ENCODE measurements around the gene SHC3.

The SHC3 gene

GRCh38 chr9:88976890-88977257 lies 201.7 kb downstream of the SHC3 start:
- no peak for DNase-seq

GRCh38 chr9:88975966-88976889 lies 202.4 kb downstream of the SHC3 start:
- no peak for DNase-seq

DNA sequence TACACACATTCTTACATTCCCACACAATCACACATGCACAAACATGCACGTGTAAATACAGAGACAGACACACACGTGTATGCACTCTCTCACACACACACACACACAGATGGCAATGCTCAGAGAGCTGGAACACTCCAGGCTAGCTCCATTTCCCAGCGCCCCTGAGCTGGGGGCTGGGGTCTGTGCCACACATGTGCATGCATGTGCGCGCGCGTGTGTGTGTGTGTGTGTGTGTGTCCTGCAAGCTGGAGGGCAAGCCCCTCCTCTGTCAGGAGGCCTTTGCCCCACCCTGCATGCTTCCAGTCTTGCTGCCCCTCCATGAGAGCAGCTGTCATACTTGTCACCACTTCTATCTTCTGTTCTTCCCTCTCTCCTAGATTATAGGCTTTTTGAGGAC lies 204.0 kb downstream of the SHC3 start:
- DNase-seq: peak; percentile 28

DNA sequence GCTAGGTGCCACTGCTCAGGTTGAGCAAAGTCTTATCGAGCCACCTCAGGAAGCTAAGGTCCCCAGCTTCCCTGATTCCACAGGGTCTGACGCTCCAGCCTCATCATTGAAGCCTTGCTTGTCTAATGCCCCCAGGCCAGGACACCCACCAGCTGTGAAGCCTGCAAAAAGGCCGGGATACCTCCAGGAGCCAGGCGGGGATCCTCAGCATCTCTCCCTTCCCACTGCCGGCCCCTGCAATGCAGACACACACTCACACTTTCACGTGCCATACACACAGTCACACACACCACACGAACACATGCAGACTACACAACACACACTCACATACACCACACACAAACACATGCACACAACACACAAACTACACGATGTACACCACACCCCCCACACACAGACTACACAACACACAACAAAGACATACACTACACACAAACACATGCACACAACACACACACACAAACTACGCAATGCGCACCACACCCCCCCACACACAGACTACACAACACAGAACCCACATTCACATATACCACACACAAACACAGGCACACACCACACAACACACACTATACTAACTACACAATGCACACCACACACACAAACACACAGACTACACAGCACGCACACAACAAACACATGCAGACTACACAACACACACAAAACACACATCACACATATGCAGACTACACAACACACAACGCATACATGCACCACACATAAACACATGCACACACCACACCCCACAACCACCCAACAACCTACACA lies 205.2 kb downstream of the SHC3 start:
- no peak for DNase-seq

- DNase-seq: peak; percentile 8
These were observed 206.2 kb downstream of the SHC3 start for GRCh38 chr9:88972401-88972800.

DNA sequence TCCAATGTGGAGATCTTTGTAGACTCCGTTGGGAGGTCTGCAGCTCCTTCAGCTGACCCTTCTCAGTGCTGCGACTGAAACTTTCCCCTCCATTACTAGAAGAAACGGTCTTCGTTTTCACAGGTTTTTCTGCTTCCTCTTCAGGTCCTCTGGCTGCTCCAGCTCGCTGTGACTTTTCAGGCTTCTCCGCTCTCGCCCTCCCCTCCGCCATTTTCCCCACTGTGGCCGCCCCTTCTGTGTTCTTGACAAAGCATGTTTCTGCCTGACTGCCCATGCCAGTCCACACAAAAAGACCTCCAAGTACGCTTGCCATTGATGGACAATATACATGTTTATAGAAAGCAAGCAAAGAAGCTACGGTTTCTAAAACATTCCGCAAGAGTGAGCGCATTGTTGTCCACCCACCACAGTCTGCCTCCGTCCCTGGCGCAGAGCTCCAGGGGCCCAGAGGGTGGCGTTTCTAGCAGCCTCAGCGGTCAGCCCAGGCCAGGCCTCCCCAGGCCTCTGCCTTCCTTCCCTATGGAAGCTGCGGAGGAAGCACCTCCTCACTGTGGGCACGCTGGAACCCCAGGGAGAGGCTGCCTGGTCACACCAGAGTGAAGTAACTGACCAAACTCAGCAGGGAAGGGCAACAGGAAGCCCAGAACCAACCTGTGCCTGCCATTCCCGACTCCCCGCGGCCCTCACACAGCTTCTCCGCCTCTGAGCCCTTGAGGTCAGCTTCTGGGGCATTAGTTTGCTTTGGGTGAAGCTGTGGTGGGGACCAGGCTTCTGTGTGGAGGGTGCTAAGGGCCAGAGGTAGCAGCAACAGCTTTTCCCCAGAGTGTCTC lies 207.3 kb downstream of the SHC3 start:
- DNase-seq: no peak

- no peak for DNase-seq
These were observed 208.8 kb downstream of the SHC3 start for GRCh38 chr9:88969646-88970373.

GRCh38 chr9:88968799-88969198 lies 209.8 kb downstream of the SHC3 start:
- no peak for DNase-seq

DNA sequence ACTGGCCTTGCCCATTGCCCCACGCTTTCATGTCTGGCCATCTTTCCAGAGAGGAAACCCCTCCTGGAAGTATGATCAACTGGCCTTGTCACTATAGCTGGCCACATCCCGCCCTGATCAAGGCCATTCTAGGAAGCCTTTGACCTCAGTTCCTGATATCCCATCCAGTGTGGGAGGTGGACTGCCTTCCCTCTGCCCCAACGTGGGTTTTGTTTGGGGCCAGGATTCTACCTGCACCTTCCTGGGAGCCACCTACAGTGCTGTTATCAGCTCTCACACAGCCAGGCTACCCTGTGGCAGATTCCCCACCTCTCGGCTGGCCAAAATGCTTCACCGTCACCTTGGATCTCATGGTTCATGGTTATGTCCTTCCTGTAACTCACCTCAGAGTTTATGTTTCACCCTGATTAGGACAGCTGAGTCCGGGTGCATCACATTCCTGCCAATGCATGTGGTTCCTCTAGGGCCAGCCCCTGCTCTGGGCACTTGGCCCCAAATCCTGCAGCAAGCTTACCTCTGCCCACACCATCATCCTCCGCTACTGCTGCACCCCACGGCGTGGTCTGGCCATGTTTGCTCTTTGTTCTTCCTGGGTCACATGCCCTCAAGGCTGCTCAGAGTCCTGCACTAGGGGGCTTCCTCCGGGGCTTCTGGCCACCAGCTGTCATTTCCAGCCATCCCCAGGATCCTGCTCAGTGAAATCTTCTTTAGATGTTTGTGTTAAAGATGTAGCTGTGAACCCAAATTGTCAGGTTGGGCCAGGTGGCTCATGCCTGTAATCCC lies 211.5 kb downstream of the SHC3 start:
- DNase-seq: no peak

DNA sequence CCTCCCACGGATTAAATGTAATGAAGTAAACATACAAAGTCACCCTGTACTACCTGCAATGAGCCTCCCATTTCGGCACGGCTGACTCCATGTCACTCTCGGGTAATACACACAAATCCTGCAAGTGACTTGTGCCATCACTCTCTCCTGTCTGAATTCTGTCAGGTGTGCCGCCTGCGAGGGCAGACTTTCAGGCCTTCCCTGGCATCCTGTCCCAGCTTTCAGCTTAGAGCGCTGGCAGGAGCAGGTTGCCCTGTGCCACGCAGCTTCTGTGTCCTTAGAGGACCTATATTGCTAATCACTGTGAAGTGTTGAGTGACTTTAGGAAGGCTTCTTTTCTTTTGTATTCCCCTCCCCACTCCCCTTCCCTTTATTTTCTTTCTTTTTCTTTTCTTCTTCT lies 213.1 kb downstream of the SHC3 start:
- DNase-seq: no peak

- no peak for DNase-seq
These were observed 218.0 kb downstream of the SHC3 start for GRCh38 chr9:88960632-88961031.

DNA sequence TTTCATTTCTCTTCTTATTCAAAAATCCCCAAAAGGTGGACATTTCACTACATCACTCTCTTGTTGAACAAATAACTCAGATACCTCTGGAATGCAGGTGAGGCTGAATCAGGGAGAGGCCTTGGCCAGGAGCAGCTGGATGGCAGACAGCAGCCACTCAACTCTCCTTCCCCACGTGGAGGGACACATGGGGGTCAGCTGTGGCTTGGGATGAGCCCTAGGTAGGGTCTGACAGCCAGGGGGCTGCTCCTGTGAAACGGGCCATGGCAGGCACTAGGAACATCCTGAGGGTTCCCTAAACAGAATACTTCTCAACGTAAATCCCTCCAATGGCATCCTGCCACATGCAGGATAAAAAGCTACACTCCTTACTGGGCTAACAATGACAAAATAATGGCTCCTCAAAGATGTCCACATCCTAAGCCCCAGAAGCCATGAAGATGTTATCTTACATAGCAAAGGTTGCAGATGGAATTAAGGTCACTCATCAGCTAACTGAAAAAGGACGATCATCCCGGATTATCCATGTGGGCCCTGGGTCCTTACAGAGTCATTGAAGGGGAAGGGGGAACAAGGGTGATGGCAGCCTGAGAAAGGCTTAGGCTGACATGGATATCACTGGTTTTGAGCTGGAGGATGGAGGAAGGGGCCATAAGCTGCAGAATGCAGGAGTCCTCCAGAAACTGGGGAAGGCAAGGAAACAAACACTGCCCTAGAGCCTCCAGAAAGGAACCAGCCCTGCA lies 218.7 kb downstream of the SHC3 start:
- DNase-seq: no peak

DNA sequence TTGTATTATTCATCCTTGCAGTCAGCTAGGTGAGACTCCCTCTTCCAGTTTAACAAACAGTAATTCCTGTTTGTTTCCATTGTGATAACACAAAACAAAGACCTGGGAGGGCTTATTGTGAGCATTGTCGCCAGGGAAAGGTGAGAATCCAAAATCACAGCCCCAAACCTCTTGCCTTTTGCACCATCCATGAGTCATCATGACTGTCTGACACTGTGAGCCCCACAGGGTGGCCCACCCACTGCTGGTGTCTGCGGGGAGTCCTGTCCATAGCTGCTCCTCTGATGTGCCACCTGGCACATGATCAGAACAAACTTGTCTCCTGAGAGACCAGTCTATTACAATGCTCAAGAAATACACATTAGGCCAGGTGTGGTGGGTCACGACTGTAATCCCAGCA lies 221.1 kb downstream of the SHC3 start:
- DNase-seq: no peak
